ENCODE measurements around the gene SYT8. TPM values are rescaled to one million over a fixed set of nuclear protein-coding genes. Genes with fewer than 3 reads are reported as not detected.

Gene SYT8
- total RNA-seq, 1 experiment from 2014 or later: not detected

- Histone ChIP-seq H3K18ac (ENCODE audit: insufficient read length, low read depth, low read length) (no peak overlapping the region), H3T11ph (ENCODE audit: low read length) (no peak overlapping the region), H3K56ac (ENCODE audit: insufficient read length, low read depth, low read length) (no peak overlapping the region), H3K23me2 (ENCODE audit: insufficient read length, low read depth, low read length, poor library complexity, severe bottlenecking) (no peaks in the 10 kb centered on the region), H3K27ac (ENCODE audit: insufficient read length, low read depth, low read length) (no peak overlapping the region), H3K79me1 (ENCODE audit: insufficient read depth, low read depth, low read length, poor library complexity, severe bottlenecking) (no peaks in the 10 kb centered on the region), H4K20me1 (ENCODE audit: control insufficient read depth, insufficient read depth, insufficient read length) (no peaks in the 10 kb centered on the region), H3K4ac (ENCODE audit: low read depth, low read length) (no peak overlapping the region), H3K9me3 (ENCODE audit: control insufficient read depth, low read depth, low read length) (no peaks in the 10 kb centered on the region), H3K4me2 (ENCODE audit: insufficient read depth, insufficient read length, low read length) (no peak overlapping the region), H2BK5ac (ENCODE audit: insufficient read length, low read length) (no peak overlapping the region), H2AK5ac (ENCODE audit: insufficient read length, low read length) (no peak overlapping the region), H2BK12ac (ENCODE audit: insufficient read length, low read depth, low read length) (no peak overlapping the region), H4K5ac (ENCODE audit: insufficient read length, low read depth, low read length) (no peak overlapping the region), H3K23ac (ENCODE audit: insufficient read length, low read depth, low read length) (no peak overlapping the region), H2AFZ (ENCODE audit: low read length) (no peak overlapping the region), H3K4me1 (ENCODE audit: insufficient read depth, low read length) (no peaks in the 10 kb centered on the region), H2BK120ac (ENCODE audit: low read depth, low read length, poor library complexity, severe bottlenecking) (no peak overlapping the region), H3K27me3 (ENCODE audit: insufficient read depth, low read length) (no peaks in the 10 kb centered on the region), H3K79me2 (ENCODE audit: insufficient read depth, low read length) (no peaks in the 10 kb centered on the region), H3K9ac (ENCODE audit: extremely low read depth, insufficient read length, low read length) (no peak overlapping the region), H4K91ac (ENCODE audit: insufficient read length, low read depth, low read length) (no peak overlapping the region), H2BK20ac (ENCODE audit: low read depth, low read length, poor library complexity, severe bottlenecking) (no peak overlapping the region), H3K14ac (ENCODE audit: insufficient read depth, low read length) (no peak overlapping the region), H2BK15ac (ENCODE audit: low read depth, low read length) (no peak overlapping the region), H4K8ac (replicated peaks; ENCODE audit: insufficient read length, low read depth, low read length) (no peak overlapping the region)
- WGBS (ENCODE audit: extremely low coverage, insufficient read length, low lambda C conversion rate): no CpG with 5 or more reads among the region's 26 CpGs
- Mint-ChIP-seq H3K27ac (no peak overlapping the region), H3K9me3 (no peaks in the 10 kb centered on the region), H3K36me3 (ENCODE audit: insufficient read depth in 1 of 3, low read depth in 3 of 3) (no peaks in the 10 kb centered on the region), H3K27me3 (ENCODE audit: low read depth) (peaks cover 12% of the 10 kb centered on the region), H3K4me3 (no peak overlapping the region), H3K4me1 (no peaks in the 10 kb centered on the region)
- no peak for DNase-seq
- no peak for TF ChIP-seq CTCF (conservative IDR thresholded peaks at IDR 0.05)
These were observed 20.4 kb downstream of the SYT8 start for GRCh38 chr11:1854949-1855885.

Data from H9 (cell line).